Neural progenitor cell (in vitro differentiated cells): ENCODE results near the gene HS3ST4.

Source experiments
- CTCF ChIP-seq: fragments of 200-600 bp; sonication (generic); IDR thresholded peaks from 2 replicates; pipeline ENCODE4 v1.5.1; 2017; ENCODE audit warnings: antibody characterized with exemption, mild to moderate bottlenecking
- EZH2 ChIP-seq: fragments of 200-600 bp; sonication (generic); IDR thresholded peaks from 2 replicates; pipeline ENCODE4 v1.6.1; 2017; ENCODE audit warnings: antibody characterized with exemption, mild to moderate bottlenecking, moderate library complexity

GRCh38 chr16:25707553-25707952 lies 15.8 kb downstream of the HS3ST4 start:
- TF ChIP-seq CTCF (no peak), EZH2 (no peak)
